A549 (cell line): ENCODE measurements around the gene EFCAB8.

ENCODE experiments used
- BCL3 ChIP-seq: fragments of >200 bp; sonication (Bioruptor Twin); formaldehyde crosslinking; IDR thresholded peaks from 3 replicates; pipeline ENCODE4 v1.6.1; 2016
- CHD2 ChIP-seq: fragments of 150-350 bp; IDR thresholded peaks from 2 replicates; pipeline ENCODE4 v1.6.1; 2014; ENCODE audit warnings: low read length; ENCODE audit not compliant: partially characterized antibody
- CTCF ChIP-seq: fragments of >200 bp; sonication (Bioruptor Twin); formaldehyde crosslinking; IDR thresholded peaks from 3 replicates; pipeline ENCODE4 v1.5.1; 2016
- ESRRA ChIP-seq: fragments of 150-350 bp; IDR thresholded peaks from 2 replicates; pipeline ENCODE4 v1.6.1; 2014; ENCODE audit warnings: mild to moderate bottlenecking, low read length, borderline replicate concordance
- HOXA7 ChIP-seq: fragments of 250-450 bp; sonication (Bioruptor Pico); IDR thresholded peaks from 2 replicates; pipeline ENCODE4 v1.5.0; 2020; ENCODE audit warnings: mild to moderate bottlenecking, moderate library complexity
- KDM1A ChIP-seq: fragments of 200-600 bp; sonication (generic); IDR thresholded peaks from 2 replicates; pipeline ENCODE4 v1.6.1; 2016; ENCODE audit warnings: low read depth, mild to moderate bottlenecking
- MAX ChIP-seq: IDR thresholded peaks from 2 replicates; pipeline ENCODE4 v1.6.1; 2012
- PHF8 ChIP-seq: fragments of 200-600 bp; sonication (generic); IDR thresholded peaks from 2 replicates; pipeline ENCODE4 v1.6.1; 2016; ENCODE audit warnings: low read depth, mild to moderate bottlenecking, antibody characterized with exemption, moderate library complexity, borderline replicate concordance
- RAD21 ChIP-seq, 2 experiments: fragments of >200 bp in 1 of 2; sonication (Bioruptor Twin) in 1 of 2; formaldehyde crosslinking in 1 of 2; IDR thresholded peaks in 1 of 2; conservative IDR thresholded peaks in 1 of 2; 2 replicates in 1 of 2; 3 replicates in 1 of 2; pipeline ENCODE4 v1.6.1; 2012 to 2018; ENCODE audit warnings: inconsistent platforms in 1 of 2
- RFX5 ChIP-seq: fragments of 450-650 bp; IDR thresholded peaks from 2 replicates; pipeline ENCODE4 v1.7.1; 2014; ENCODE audit warnings: antibody characterized with exemption, mild to moderate bottlenecking, moderate library complexity
- RNF2 ChIP-seq: fragments of 200-600 bp; sonication (generic); IDR thresholded peaks from 2 replicates; pipeline ENCODE4 v1.6.1; 2016; ENCODE audit warnings: low read depth, mild to moderate bottlenecking, antibody characterized with exemption, moderate library complexity, borderline replicate concordance

GRCh38 chr20:32855387-32855786 lies 3.3 kb upstream of the EFCAB8 start:
- no peak for TF ChIP-seq CTCF
- no peak for TF ChIP-seq BCL3
- TF ChIP-seq KDM1A = no peak
- TF ChIP-seq ESRRA = no peak
- TF ChIP-seq HOXA7 (CRISPR knock-in tag) = no peak
- no peak for TF ChIP-seq PHF8
- no peak for TF ChIP-seq RAD21 (conservative IDR thresholded peaks at IDR 0.05 in 1 of 2, IDR thresholded peaks at IDR 0.05 in 1 of 2)
- TF ChIP-seq RFX5 = no peak
- no peak for TF ChIP-seq MAX
- TF ChIP-seq RNF2 = no peak
- no peak for TF ChIP-seq CHD2
